ENCODE data around the gene LTA4H.

The LTA4H gene

GRCh38 chr12:95953000-95953399, 82.4 kb downstream of the LTA4H start:
- no peak for DNase-seq

- no peak for DNase-seq
These were observed 83.9 kb downstream of the LTA4H start for GRCh38 chr12:95951515-95951914.

Data from activated CD4-positive, alpha-beta T cell treated with anti-CD3 and anti-CD28 coated beads for 1 hour (primary cell).